A549 (cell line): ENCODE results near the gene SDC1. TPM values are rescaled to one million over a fixed set of nuclear protein-coding genes. Genes with fewer than 3 reads are reported as not detected.

Experiments
- ATAC-seq, 2 experiments: fragments of 200-7000 bp in 1 of 2; fragments of >200 bp in 1 of 2; cut with Nextera tagmentation in 1 of 2; cut with Tn5 transposase in 1 of 2; 3 replicates each; pipeline versions ENCODE4 v1.8.0 to v1.9.1; 2018 to 2020; ENCODE audit warnings: mild to moderate bottlenecking in 1 of 2, moderate library complexity in 1 of 2
- CTCF ChIA-PET: fragments of 300-600 bp; sonication (Branson Sonifier 250); formaldehyde crosslinking; extraction: SDS; loops from one replicate; lab custom pipeline; 2021; ENCODE audit warnings: antibody characterized with exemption, inconsistent platforms; lab: Yijun Ruan, JAX
- POLR2A ChIA-PET: fragments of 350-600 bp; formaldehyde crosslinking; extraction: SDS; loops from one replicate; lab custom pipeline; 2021; ENCODE audit warnings: antibody characterized with exemption, inconsistent platforms; lab: Yijun Ruan, JAX
- DNase-seq, 2 experiments: peaks; one replicate each; pipeline versions ENCODE4 v3.0.0 to v3.0.0-alpha.2; 2011 to 2016; ENCODE audit warnings: low read depth in 1 of 2, low spot score in 1 of 2
- FAIRE-seq: peaks from 2 replicates; lab custom pipeline; 2011; peaks lifted over from hg19 to GRCh38; lab: Jason Lieb, UNC
- H3K27ac ChIP-seq, 2 experiments: fragments of >200 bp; sonication (Bioruptor Twin); formaldehyde crosslinking; 3 replicates each; pipeline ENCODE4 v1.5.1; 2016 to 2017
- H3K4me1 ChIP-seq: fragments of >200 bp; sonication (Bioruptor Twin); formaldehyde crosslinking; 3 replicates; pipeline ENCODE4 v1.6.1; 2016
- H3K4me2 ChIP-seq: fragments of >200 bp; sonication (Bioruptor Twin); formaldehyde crosslinking; 3 replicates; pipeline ENCODE4 v1.6.1; 2016
- H3K4me3 ChIP-seq: fragments of >200 bp; sonication (Bioruptor Twin); formaldehyde crosslinking; 3 replicates; pipeline ENCODE4 v1.5.1; 2016
- H3K9me3 ChIP-seq: fragments of >200 bp; sonication (Bioruptor Twin); formaldehyde crosslinking; 3 replicates; pipeline ENCODE4 v1.6.1; 2016
- CBX8 ChIP-seq: fragments of 200-600 bp; sonication (generic); IDR thresholded peaks from 2 replicates; pipeline ENCODE4 v1.6.1; 2016
- CEBPB ChIP-seq, 2 experiments: fragments of >200 bp in 1 of 2; sonication (Bioruptor Twin) in 1 of 2; formaldehyde crosslinking in 1 of 2; IDR thresholded peaks; 2 replicates each; pipeline ENCODE4 v1.6.1; 2012 to 2016
- CHD2 ChIP-seq: fragments of 150-350 bp; IDR thresholded peaks from 2 replicates; pipeline ENCODE4 v1.6.1; 2014; ENCODE audit warnings: low read length; ENCODE audit not compliant: partially characterized antibody
- EHF ChIP-seq: fragments of 250-450 bp; sonication (Bioruptor Pico); IDR thresholded peaks from 2 replicates; pipeline ENCODE4 v1.5.0; 2020; ENCODE audit warnings: mild to moderate bottlenecking
- HDAC2 ChIP-seq: fragments of 200-600 bp; sonication (generic); IDR thresholded peaks from 2 replicates; pipeline ENCODE4 v1.6.1; 2016
- HEYL ChIP-seq: fragments of 250-450 bp; sonication (Bioruptor Pico); IDR thresholded peaks from 2 replicates; pipeline ENCODE4 v1.8.0; 2021; ENCODE audit warnings: mild to moderate bottlenecking, moderate library complexity
- HOXA7 ChIP-seq: fragments of 250-450 bp; sonication (Bioruptor Pico); IDR thresholded peaks from 2 replicates; pipeline ENCODE4 v1.5.0; 2020; ENCODE audit warnings: mild to moderate bottlenecking, moderate library complexity
- HOXB13 ChIP-seq: fragments of 250-450 bp; sonication (Bioruptor Pico); IDR thresholded peaks from 2 replicates; pipeline ENCODE4 v1.5.0; 2020; ENCODE audit warnings: low read depth, mild to moderate bottlenecking, moderate library complexity
- JUN ChIP-seq, 2 experiments: fragments of >200 bp; sonication (Bioruptor Twin); formaldehyde crosslinking; IDR thresholded peaks; 2 replicates in 1 of 2; 3 replicates in 1 of 2; pipeline ENCODE4 v1.6.1; 2016 to 2017
- NFE2L2 ChIP-seq: fragments of 150-350 bp; conservative IDR thresholded peaks from 2 replicates; pipeline ENCODE4 v1.6.1; 2014; ENCODE audit warnings: low read length
- NPAS2 ChIP-seq: fragments of 250-450 bp; sonication (Bioruptor Pico); IDR thresholded peaks from 2 replicates; pipeline ENCODE4 v1.8.0; 2022; ENCODE audit warnings: mild to moderate bottlenecking, moderate library complexity, borderline replicate concordance
- NR3C1 ChIP-seq: fragments of >200 bp; sonication (Bioruptor Twin); formaldehyde crosslinking; IDR thresholded peaks from 3 replicates; pipeline ENCODE4 v1.6.1; 2017
- RCOR1 ChIP-seq: fragments of 150-350 bp; IDR thresholded peaks from 2 replicates; pipeline ENCODE4 v1.6.1; 2014; ENCODE audit warnings: antibody characterized with exemption, low read length, low read depth
- RNF2 ChIP-seq: fragments of 200-600 bp; sonication (generic); IDR thresholded peaks from 2 replicates; pipeline ENCODE4 v1.6.1; 2016; ENCODE audit warnings: low read depth, mild to moderate bottlenecking, antibody characterized with exemption, moderate library complexity, borderline replicate concordance
- SMC3 ChIP-seq: fragments of >200 bp; sonication (Bioruptor Twin); formaldehyde crosslinking; IDR thresholded peaks from 3 replicates; pipeline ENCODE4 v1.6.1; 2018; ENCODE audit warnings: inconsistent platforms
- SREBF2 ChIP-seq: fragments of 450-650 bp; IDR thresholded peaks from 2 replicates; pipeline ENCODE4 v1.6.1; 2014; ENCODE audit warnings: mild to moderate bottlenecking, moderate library complexity
- TFCP2L1 ChIP-seq: fragments of 250-450 bp; sonication (Bioruptor Pico); IDR thresholded peaks from 2 replicates; pipeline ENCODE4 v1.5.0; 2021; ENCODE audit warnings: mild to moderate bottlenecking
- ZC3H11A ChIP-seq: fragments of 450-650 bp; IDR thresholded peaks from 2 replicates; pipeline ENCODE4 v1.6.1; 2014; ENCODE audit warnings: antibody characterized with exemption, mild to moderate bottlenecking
- ZFP36 ChIP-seq: fragments of 450-650 bp; IDR thresholded peaks from 2 replicates; pipeline ENCODE4 v1.6.1; 2014; ENCODE audit warnings: borderline replicate concordance; ENCODE audit not compliant: partially characterized antibody
- WGBS: methylation state at CpG from one replicate; pipeline ENCODE4 v1.1.6; 2017; ENCODE audit errors: missing lambda C conversion rate; 5-methylcytosine and 5-hydroxymethylcytosine counted together
- polyA plus RNA-seq, 4 experiments: library from polyadenylated mRNA; depleted of rRNA in 3 of 4; stranded (reverse); fragments of >200 nt; fragmentation: RNase III in 1 of 4; extraction: RNeasy Plus Mini Kit Qiagen cat#74134 plus additional on column Dnase treatment in 1 of 4; gene quantifications; 2 replicates in 3 of 4; 3 replicates in 1 of 4; pipeline ENCODE4 v1.2.3, GENCODE V29; 2011 to 2017
- TF ChIP-seq, protein P1 (sequence below): IDR thresholded peaks from 2 replicates; pipeline ENCODE4 v1.6.1; 2012
- TF ChIP-seq, protein P2 (sequence below): fragments of >200 bp; sonication (Bioruptor Twin); formaldehyde crosslinking; IDR thresholded peaks from 2 replicates; pipeline ENCODE4 v1.6.1; 2016
- TF ChIP-seq, protein P3 (sequence below): fragments of 150-350 bp; IDR thresholded peaks from 2 replicates; pipeline ENCODE4 v1.6.1; 2014; ENCODE audit warnings: low read depth, mild to moderate bottlenecking, low read length
- TF ChIP-seq, protein P4 (sequence below): fragments of >200 bp; sonication (Bioruptor Twin); formaldehyde crosslinking; IDR thresholded peaks from 3 replicates; pipeline ENCODE4 v1.5.1; 2016
- TF ChIP-seq, protein P5 (sequence below): fragments of >200 bp; sonication (Bioruptor Twin); formaldehyde crosslinking; IDR thresholded peaks from 3 replicates; pipeline ENCODE4 v1.6.1; 2016
- TF ChIP-seq, protein P6 (sequence below): fragments of 250-450 bp; sonication (Bioruptor Pico); IDR thresholded peaks from 2 replicates; pipeline ENCODE4 v1.5.0; 2021; ENCODE audit warnings: mild to moderate bottlenecking, moderate library complexity, borderline replicate concordance

SDC1 gene
- polyA plus RNA-seq, 2 of the 4 experiments (the other 2 are of a cell fraction): 116 to 171 TPM

DNA sequence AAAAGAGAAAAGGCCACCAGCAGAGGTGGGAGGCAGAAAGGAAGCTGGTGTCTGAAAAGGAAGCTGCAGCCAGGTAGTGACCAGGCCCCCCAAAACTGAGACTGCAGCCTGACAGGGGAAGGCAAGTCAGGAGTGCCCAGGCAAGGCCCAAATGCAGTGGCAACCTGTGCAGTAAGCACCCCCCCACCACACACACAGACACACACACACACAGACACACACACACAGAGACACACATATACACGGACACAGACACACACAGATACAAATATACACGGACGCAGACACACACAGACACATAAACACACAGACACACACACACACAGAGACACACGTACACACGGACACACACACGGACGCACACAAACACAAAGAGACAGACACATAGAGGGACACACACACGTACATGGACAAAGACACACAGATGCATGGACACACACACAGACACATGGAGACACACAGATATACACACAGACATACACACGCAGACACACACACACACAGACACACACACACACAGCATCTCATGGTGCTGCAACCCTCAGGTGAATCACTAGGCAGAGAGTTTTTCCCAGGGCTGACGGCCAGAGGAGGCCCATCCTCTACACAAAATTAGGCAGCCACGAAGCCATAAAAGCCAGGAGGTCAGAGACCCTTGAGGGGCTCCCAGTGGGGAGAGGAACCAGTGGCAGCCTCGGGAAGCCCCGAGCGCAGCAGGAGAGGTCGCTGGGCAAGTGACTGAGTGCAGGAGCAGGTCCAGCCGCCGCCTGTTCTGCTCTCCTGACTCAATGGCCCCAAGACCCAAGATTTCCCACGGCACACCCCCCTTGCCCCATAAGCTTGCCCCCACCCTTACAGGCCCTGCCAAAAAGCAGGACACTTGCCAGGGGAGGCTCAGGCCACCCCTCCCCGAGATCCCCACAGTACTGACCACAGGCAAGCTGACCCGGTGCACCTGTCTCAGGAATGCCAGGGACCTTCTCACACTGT is 6.3 kb downstream of the SDC1 start:
- ATAC-seq (no peak), DNase-seq (no peak), FAIRE-seq (no peak)
- H3K27ac ChIP-seq: peak overlapping the region in 1 of 2 experiments; percentile 60; a peak in 2 of 6 replicates
- H3K4me2 ChIP-seq: peak overlapping the region; percentile 9; the same call in 1 of the 3 replicates
- H3K9me3 ChIP-seq: no peaks in the 10 kb centered on the region
- ChIA-PET POLR2A (no interaction called here), CTCF (interaction anchor here (1.2 to 14.6 kb wide), 9 partner anchors 9 to 263 kb away, joined by 3 to 202 read pairs (median 5); no protein-coding TSS in a partner anchor)
- 92% methylated on average over 19 of the region's 20 CpGs for WGBS
- no peak for TF ChIP-seq SREBF2
- no peak for TF ChIP-seq HOXB13 (CRISPR knock-in tag)
- TF ChIP-seq ZC3H11A: no peak
- TF ChIP-seq, protein P1, sequence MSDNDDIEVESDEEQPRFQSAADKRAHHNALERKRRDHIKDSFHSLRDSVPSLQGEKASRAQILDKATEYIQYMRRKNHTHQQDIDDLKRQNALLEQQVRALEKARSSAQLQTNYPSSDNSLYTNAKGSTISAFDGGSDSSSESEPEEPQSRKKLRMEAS: no peak
- TF ChIP-seq SMC3: no peak
- TF ChIP-seq, protein P2, sequence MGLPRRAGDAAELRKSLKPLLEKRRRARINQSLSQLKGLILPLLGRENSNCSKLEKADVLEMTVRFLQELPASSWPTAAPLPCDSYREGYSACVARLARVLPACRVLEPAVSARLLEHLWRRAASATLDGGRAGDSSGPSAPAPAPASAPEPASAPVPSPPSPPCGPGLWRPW: no peak
- TF ChIP-seq HEYL: no peak
- TF ChIP-seq, protein P3, sequence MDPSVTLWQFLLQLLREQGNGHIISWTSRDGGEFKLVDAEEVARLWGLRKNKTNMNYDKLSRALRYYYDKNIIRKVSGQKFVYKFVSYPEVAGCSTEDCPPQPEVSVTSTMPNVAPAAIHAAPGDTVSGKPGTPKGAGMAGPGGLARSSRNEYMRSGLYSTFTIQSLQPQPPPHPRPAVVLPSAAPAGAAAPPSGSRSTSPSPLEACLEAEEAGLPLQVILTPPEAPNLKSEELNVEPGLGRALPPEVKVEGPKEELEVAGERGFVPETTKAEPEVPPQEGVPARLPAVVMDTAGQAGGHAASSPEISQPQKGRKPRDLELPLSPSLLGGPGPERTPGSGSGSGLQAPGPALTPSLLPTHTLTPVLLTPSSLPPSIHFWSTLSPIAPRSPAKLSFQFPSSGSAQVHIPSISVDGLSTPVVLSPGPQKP: no peak
- TF ChIP-seq TFCP2L1: no peak
- TF ChIP-seq RCOR1: no peak
- peaks cover 79% of the 10 kb centered on the region for H3K4me1 ChIP-seq
- no peak overlapping the region for H3K4me3 ChIP-seq

DNA sequence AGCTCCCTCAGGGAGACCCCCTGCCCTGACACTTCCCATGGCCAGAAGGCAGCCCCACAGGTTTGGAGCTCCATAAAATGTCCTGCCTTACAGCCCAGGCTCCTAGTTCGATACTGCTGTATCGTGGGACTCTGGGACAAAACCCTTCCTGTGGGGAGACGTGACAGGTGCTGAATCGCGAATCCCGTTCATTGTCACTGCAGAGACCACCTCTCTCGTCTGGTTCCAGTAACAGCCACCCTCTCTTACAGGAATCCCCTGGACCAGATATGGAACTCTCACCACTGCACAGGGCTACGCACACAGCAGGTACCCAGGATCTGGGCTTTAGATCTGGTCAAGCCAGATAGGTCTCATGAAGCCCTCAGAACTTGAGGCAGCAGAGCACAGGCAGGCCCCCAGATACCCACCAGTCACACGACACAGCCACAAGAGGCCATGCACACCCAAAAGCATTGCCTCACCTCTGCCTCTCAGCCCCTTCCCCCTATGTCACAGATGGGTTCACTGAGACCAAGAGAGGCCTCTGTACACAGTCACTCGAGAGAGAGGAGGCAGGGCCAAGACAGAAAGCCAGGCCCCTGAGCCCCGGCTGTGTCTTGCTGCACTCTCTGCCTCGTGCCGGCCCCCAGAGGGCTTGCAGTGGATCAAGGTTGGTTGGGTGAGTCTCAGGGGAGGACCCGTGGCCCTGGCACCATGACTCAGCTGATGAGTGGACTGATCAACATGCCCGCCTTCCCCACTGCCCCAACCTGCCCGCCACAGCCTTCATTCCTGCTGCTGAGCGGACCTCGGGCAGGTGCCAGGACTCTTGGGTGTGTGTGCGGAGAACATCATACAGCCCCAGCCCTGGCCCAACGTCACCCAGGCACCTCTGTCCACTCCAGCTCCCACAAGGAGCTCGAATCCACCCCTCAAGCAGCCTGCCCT is 7.6 kb downstream of the SDC1 start:
- ChIA-PET CTCF (interaction anchor here (1.1 to 15.3 kb wide), 10 partner anchors 6 to 262 kb away, joined by 3 to 202 read pairs (median 4); partner anchors contain the start of gene SDC1), POLR2A (no interaction called here)
- peak in 1 of 2 experiments; percentile 41; a peak in 3 of 6 replicates for ATAC-seq
- H3K4me3 ChIP-seq: no peak overlapping the region
- peak overlapping the region in 1 of 2 experiments; percentile 60; a peak in 3 of 6 replicates for H3K27ac ChIP-seq
- FAIRE-seq: no peak
- H3K4me1 ChIP-seq: peaks cover 78% of the 10 kb centered on the region
- 85% methylated on average over 19 of the region's 21 CpGs for WGBS
- peak overlapping the region; percentile 9; the same call in 1 of the 3 replicates for H3K4me2 ChIP-seq
- TF ChIP-seq NR3C1 (no peak), CEBPB (IDR thresholded peaks at IDR 0.05) (no peak), RNF2 (no peak), JUN (IDR thresholded peaks at IDR 0.05) (no peak), SREBF2 (no peak), NFE2L2 (no peak), CBX8 (no peak), HOXA7 (CRISPR knock-in tag) (no peak), NPAS2 (no peak), HDAC2 (no peak), ZFP36 (no peak), CHD2 (no peak), EHF (CRISPR knock-in tag) (no peak)
- TF ChIP-seq, protein P3: no peak
- TF ChIP-seq, protein P4, sequence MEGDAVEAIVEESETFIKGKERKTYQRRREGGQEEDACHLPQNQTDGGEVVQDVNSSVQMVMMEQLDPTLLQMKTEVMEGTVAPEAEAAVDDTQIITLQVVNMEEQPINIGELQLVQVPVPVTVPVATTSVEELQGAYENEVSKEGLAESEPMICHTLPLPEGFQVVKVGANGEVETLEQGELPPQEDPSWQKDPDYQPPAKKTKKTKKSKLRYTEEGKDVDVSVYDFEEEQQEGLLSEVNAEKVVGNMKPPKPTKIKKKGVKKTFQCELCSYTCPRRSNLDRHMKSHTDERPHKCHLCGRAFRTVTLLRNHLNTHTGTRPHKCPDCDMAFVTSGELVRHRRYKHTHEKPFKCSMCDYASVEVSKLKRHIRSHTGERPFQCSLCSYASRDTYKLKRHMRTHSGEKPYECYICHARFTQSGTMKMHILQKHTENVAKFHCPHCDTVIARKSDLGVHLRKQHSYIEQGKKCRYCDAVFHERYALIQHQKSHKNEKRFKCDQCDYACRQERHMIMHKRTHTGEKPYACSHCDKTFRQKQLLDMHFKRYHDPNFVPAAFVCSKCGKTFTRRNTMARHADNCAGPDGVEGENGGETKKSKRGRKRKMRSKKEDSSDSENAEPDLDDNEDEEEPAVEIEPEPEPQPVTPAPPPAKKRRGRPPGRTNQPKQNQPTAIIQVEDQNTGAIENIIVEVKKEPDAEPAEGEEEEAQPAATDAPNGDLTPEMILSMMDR: no peak
- TF ChIP-seq, protein P2: no peak
- TF ChIP-seq, protein P5, sequence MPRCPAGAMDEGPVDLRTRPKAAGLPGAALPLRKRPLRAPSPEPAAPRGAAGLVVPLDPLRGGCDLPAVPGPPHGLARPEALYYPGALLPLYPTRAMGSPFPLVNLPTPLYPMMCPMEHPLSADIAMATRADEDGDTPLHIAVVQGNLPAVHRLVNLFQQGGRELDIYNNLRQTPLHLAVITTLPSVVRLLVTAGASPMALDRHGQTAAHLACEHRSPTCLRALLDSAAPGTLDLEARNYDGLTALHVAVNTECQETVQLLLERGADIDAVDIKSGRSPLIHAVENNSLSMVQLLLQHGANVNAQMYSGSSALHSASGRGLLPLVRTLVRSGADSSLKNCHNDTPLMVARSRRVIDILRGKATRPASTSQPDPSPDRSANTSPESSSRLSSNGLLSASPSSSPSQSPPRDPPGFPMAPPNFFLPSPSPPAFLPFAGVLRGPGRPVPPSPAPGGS: no peak
- TF ChIP-seq, protein P6, sequence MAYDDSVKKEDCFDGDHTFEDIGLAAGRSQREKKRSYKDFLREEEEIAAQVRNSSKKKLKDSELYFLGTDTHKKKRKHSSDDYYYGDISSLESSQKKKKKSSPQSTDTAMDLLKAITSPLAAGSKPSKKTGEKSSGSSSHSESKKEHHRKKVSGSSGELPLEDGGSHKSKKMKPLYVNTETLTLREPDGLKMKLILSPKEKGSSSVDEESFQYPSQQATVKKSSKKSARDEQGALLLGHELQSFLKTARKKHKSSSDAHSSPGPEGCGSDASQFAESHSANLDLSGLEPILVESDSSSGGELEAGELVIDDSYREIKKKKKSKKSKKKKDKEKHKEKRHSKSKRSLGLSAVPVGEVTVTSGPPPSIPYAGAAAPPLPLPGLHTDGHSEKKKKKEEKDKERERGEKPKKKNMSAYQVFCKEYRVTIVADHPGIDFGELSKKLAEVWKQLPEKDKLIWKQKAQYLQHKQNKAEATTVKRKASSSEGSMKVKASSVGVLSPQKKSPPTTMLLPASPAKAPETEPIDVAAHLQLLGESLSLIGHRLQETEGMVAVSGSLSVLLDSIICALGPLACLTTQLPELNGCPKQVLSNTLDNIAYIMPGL (CRISPR knock-in tag): no peak
- no peak for DNase-seq
- H3K9me3 ChIP-seq: no peaks in the 10 kb centered on the region
